Measurements from ENCODE around the gene AADACL4.

- no peak for TF ChIP-seq TAF1 (IDR thresholded peaks at IDR 0.05; ENCODE audit: low read depth)
- TF ChIP-seq EP300 (conservative IDR thresholded peaks at IDR 0.05; ENCODE audit: poor library complexity, severe bottlenecking), result no peak
- TF ChIP-seq, protein P1, sequence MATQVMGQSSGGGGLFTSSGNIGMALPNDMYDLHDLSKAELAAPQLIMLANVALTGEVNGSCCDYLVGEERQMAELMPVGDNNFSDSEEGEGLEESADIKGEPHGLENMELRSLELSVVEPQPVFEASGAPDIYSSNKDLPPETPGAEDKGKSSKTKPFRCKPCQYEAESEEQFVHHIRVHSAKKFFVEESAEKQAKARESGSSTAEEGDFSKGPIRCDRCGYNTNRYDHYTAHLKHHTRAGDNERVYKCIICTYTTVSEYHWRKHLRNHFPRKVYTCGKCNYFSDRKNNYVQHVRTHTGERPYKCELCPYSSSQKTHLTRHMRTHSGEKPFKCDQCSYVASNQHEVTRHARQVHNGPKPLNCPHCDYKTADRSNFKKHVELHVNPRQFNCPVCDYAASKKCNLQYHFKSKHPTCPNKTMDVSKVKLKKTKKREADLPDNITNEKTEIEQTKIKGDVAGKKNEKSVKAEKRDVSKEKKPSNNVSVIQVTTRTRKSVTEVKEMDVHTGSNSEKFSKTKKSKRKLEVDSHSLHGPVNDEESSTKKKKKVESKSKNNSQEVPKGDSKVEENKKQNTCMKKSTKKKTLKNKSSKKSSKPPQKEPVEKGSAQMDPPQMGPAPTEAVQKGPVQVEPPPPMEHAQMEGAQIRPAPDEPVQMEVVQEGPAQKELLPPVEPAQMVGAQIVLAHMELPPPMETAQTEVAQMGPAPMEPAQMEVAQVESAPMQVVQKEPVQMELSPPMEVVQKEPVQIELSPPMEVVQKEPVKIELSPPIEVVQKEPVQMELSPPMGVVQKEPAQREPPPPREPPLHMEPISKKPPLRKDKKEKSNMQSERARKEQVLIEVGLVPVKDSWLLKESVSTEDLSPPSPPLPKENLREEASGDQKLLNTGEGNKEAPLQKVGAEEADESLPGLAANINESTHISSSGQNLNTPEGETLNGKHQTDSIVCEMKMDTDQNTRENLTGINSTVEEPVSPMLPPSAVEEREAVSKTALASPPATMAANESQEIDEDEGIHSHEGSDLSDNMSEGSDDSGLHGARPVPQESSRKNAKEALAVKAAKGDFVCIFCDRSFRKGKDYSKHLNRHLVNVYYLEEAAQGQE (IDR thresholded peaks at IDR 0.05; ENCODE audit: borderline replicate concordance), result no peak
Observed at GRCh38 chr1:12678350-12678749, 34.5 kb downstream of the AADACL4 start.
